ENCODE results near the gene COPS3. TPM values are rescaled to one million over a fixed set of nuclear protein-coding genes. Genes with fewer than 3 reads are reported as not detected.
A peak's percentile ranks its signal among the peaks of the same experiment; 100 is the strongest.
"Not testable (repeated sequence)": the region's sequence is repeated elsewhere in the genome, so short reads cannot be mapped to it uniquely, and the experiment has no call there.

Gene COPS3
- total and polyA plus RNA-seq, 3 donors from 2014 or later: 128 to 198 (median 134) TPM

GRCh38 chr17:17264430-17264829 lies 16.6 kb downstream of the COPS3 start:
- DNase-seq: no peak
- intact Hi-C loops (cut with DNase I; ENCODE audit: low total_unique reads): no loop called here
- TF ChIP-seq POLR2A (IDR thresholded peaks at IDR 0.05) (no peak), CTCF (IDR thresholded peaks at IDR 0.05) (no peak)
- Histone ChIP-seq H3K9me3 (no peaks in the 10 kb centered on the region), H3K4me3 (no peak overlapping the region), H3K36me3 (ENCODE audit: low read depth, missing control alignments) (no peaks in the 10 kb centered on the region), H3K27ac (no peak overlapping the region), H3K27me3 (no peaks in the 10 kb centered on the region), H3K4me1 (no peaks in the 10 kb centered on the region)
- 64 to 84% methylated on average over 2 of the region's 2 CpGs for WGBS, 2 donors

- no peak for TF ChIP-seq POLR2A (IDR thresholded peaks at IDR 0.05)
- no peak for TF ChIP-seq CTCF (IDR thresholded peaks at IDR 0.05)
- 84 to 91% methylated on average over 4 of the region's 4 CpGs for WGBS, 2 donors
- no peaks in the 10 kb centered on the region for H3K9me3 ChIP-seq
- H3K27me3 ChIP-seq: no peaks in the 10 kb centered on the region
- no peak overlapping the region for H3K27ac ChIP-seq
- no peaks in the 10 kb centered on the region for H3K4me1 ChIP-seq
- no peak for DNase-seq
- H3K36me3 ChIP-seq (ENCODE audit: low read depth, missing control alignments): no peaks in the 10 kb centered on the region
- intact Hi-C loops (cut with DNase I; ENCODE audit: low total_unique reads): no loop called here
- no peak overlapping the region for H3K4me3 ChIP-seq
Observed at GRCh38 chr17:17258998-17259397, 22.0 kb downstream of the COPS3 start.

- intact Hi-C loops (cut with DNase I; ENCODE audit: low total_unique reads): no loop called here
- H3K4me1 ChIP-seq: peaks cover 3% of the 10 kb centered on the region
- 90 to 92% methylated on average over 7 of the region's 7 CpGs for WGBS, 2 donors
- no peaks in the 10 kb centered on the region for H3K27me3 ChIP-seq
- no peak overlapping the region for H3K27ac ChIP-seq
- TF ChIP-seq CTCF (IDR thresholded peaks at IDR 0.05) (no peak), POLR2A (IDR thresholded peaks at IDR 0.05) (no peak)
- no peaks in the 10 kb centered on the region for H3K9me3 ChIP-seq
- no peak overlapping the region for H3K4me3 ChIP-seq
- DNase-seq: peak; percentile 7
- no peaks in the 10 kb centered on the region for H3K36me3 ChIP-seq (ENCODE audit: low read depth, missing control alignments)
Observed at GRCh38 chr17:17258011-17258410, 23.0 kb downstream of the COPS3 start.

GRCh38 chr17:17256316-17256715 lies 24.7 kb downstream of the COPS3 start:
- no peaks in the 10 kb centered on the region for H3K27me3 ChIP-seq
- H3K4me1 ChIP-seq: peaks cover 12% of the 10 kb centered on the region
- no peaks in the 10 kb centered on the region for H3K36me3 ChIP-seq (ENCODE audit: low read depth, missing control alignments)
- no peaks in the 10 kb centered on the region for H3K9me3 ChIP-seq
- DNase-seq: no peak
- H3K4me3 ChIP-seq: no peak overlapping the region
- no peak for TF ChIP-seq CTCF (IDR thresholded peaks at IDR 0.05)
- no peak for TF ChIP-seq POLR2A (IDR thresholded peaks at IDR 0.05)
- intact Hi-C loops (cut with DNase I; ENCODE audit: low total_unique reads): no loop called here
- H3K27ac ChIP-seq: no peak overlapping the region
- 89 to 91% methylated on average over 1 of the region's 1 CpG for WGBS, 2 donors

GRCh38 chr17:17255689-17256088 lies 25.4 kb downstream of the COPS3 start:
- H3K27ac ChIP-seq; intact Hi-C loops (cut with DNase I; ENCODE audit: low total_unique reads); H3K4me3 ChIP-seq; H3K27me3 ChIP-seq; H3K36me3 ChIP-seq (ENCODE audit: low read depth, missing control alignments); H3K9me3 ChIP-seq: not testable (repeated sequence)
- peak; percentile 10 for DNase-seq
- H3K4me1 ChIP-seq: peaks cover 12% of the 10 kb centered on the region
- WGBS, 2 donors: 84 to 90% methylated on average over 11 of the region's 11 CpGs
